IPS-18a (cell line): ENCODE results near the gene ADCY5.

Source experiments
- H3K27ac ChIP-seq: one replicate; pipeline ENCODE4 v1.5.1; 2013; ENCODE audit warnings: low read length
- H3K27me3 ChIP-seq: one replicate; pipeline ENCODE4 v1.6.1; 2013; ENCODE audit warnings: mild to moderate bottlenecking, low read length; ENCODE audit not compliant: control insufficient read depth, insufficient read depth
- H3K36me3 ChIP-seq: one replicate; pipeline ENCODE4 v1.6.1; 2013; ENCODE audit warnings: low read depth, low read length; ENCODE audit not compliant: control insufficient read depth
- H3K4me1 ChIP-seq: one replicate; pipeline ENCODE4 v1.6.1; 2013; ENCODE audit warnings: low read depth, low read length; ENCODE audit not compliant: control insufficient read depth
- H3K4me3 ChIP-seq: one replicate; pipeline ENCODE4 v1.5.1; 2013; ENCODE audit warnings: low read length
- H3K9ac ChIP-seq: one replicate; pipeline ENCODE4 v1.6.1; 2013; ENCODE audit warnings: mild to moderate bottlenecking, low read length, moderate library complexity
- H3K9me3 ChIP-seq: one replicate; pipeline ENCODE4 v1.6.1; 2013; ENCODE audit warnings: low read depth, low read length; ENCODE audit not compliant: control insufficient read depth

Gene ADCY5

DNA sequence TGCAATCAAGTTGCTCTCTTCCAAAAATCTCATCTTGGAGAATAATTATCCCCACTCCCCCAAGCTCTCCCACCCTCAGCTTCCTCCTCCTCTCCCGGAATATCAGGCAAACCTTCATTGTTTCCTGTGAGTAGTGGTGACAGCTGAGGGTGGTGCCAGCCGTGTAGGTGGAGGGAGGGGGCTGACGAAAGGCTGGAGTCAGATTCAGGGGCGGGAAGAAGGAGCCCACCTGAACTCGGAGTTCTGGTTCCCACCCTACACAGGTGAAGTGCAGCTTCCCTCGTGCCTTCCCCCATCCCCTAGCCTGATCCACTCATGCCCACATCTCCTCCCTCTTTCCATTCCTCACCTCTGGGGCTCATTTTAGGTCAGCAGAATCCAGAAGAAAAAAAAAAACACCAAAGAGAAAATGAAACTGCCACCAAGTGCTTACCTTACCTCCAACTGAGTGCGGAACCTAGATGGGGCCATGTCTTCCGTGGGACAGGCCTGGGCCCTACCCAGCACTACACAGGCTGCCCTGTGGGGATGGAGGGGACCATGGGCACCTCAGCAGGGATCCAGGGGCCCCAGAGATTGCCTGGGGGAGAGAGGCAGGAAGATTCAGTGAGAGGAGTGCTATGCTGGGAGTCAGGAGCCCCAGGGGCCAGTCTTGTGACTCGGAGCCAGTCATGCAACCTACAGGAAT, 81.3 kb downstream of the ADCY5 start:
- H3K4me1 ChIP-seq, result no peaks in the 10 kb centered on the region
- H3K27me3 ChIP-seq, result no peaks in the 10 kb centered on the region
- no peak overlapping the region for H3K27ac ChIP-seq
- no peaks in the 10 kb centered on the region for H3K36me3 ChIP-seq
- H3K9me3 ChIP-seq, result no peaks in the 10 kb centered on the region
- H3K4me3 ChIP-seq, result no peak overlapping the region
- no peak overlapping the region for H3K9ac ChIP-seq

DNA sequence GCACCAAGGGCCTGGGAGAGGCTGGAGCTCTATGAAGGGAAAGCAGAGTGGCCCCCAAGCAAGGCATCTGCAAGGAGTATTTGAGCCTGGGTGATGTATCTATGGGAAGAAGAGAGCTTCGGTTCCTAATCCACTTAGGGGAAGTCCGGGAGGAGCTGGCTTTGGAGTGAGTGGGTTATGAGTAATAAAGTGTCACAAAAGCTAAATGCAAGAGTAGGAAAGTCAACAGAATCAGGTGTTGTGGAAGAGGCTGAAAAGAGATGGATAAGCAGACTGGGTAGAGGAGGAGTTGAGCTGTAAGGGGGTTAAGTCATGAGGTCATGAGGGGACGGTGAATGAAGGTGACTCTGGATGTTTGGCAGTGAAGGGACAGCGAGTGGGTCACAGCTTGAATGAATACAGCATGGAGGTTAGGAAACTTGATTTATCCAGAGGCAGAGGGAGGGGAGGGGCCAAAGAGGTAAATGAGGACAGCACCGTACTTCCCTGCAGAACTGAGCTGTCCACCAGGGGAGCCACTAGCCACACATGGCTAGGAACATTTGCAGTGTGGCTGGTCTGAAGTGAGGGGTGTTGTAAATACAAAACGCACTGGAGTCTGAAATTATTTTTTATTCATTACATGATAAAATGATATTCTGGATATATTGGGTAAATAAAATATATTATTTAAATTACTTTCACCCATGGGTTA, 83.3 kb downstream of the ADCY5 start:
- H3K36me3 ChIP-seq, result no peaks in the 10 kb centered on the region
- H3K9ac ChIP-seq, result no peak overlapping the region
- no peak overlapping the region for H3K27ac ChIP-seq
- H3K4me1 ChIP-seq, result no peaks in the 10 kb centered on the region
- no peak overlapping the region for H3K4me3 ChIP-seq
- H3K9me3 ChIP-seq, result no peaks in the 10 kb centered on the region
- peaks cover 2% of the 10 kb centered on the region for H3K27me3 ChIP-seq

DNA sequence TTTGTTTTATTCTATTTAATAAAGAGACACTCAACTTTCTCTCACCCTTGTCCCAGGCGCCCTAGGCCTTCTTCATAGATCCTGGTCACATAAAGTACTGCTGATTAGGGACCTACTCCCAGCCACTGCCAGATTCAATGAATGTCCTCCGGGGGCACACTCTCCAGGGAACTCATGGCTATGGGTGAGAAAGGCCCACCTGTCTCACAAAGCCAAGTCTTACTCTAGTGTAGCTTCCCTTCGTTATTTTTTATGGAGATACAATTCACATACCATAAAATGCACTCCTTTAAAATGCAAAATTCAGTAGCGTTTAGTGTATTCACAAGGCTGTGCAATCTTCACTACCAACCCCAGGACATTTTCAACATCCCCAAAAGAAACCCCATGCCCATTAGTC, 87.8 kb downstream of the ADCY5 start:
- Histone ChIP-seq H3K36me3 (no peaks in the 10 kb centered on the region), H3K9ac (no peak overlapping the region), H3K4me1 (no peaks in the 10 kb centered on the region), H3K4me3 (no peak overlapping the region), H3K9me3 (no peaks in the 10 kb centered on the region), H3K27ac (no peak overlapping the region), H3K27me3 (peaks cover 5% of the 10 kb centered on the region)

DNA sequence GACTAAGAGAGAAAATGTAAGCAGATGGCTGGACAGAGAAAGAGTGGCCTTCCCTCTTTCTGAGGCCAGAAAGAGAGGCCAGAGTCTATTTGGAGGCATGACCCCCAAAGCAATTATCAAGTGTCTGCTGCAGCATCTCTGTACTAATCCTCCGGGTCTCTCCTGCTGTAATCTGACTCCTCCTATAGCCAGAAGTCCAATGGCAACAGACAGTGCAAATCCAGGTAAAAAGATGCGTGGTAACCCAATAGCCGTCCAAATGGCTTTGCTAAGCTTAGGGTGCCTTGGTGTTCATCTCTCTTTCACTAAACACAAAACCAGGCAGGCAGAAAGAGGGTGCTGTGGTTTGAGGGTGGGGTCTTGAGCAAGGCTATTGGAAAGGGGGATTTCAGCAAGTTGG, 91.6 kb downstream of the ADCY5 start:
- Histone ChIP-seq H3K36me3 (no peaks in the 10 kb centered on the region), H3K9ac (no peak overlapping the region), H3K27ac (no peak overlapping the region), H3K4me3 (no peak overlapping the region), H3K4me1 (no peaks in the 10 kb centered on the region), H3K27me3 (peaks cover 5% of the 10 kb centered on the region), H3K9me3 (no peaks in the 10 kb centered on the region)

DNA sequence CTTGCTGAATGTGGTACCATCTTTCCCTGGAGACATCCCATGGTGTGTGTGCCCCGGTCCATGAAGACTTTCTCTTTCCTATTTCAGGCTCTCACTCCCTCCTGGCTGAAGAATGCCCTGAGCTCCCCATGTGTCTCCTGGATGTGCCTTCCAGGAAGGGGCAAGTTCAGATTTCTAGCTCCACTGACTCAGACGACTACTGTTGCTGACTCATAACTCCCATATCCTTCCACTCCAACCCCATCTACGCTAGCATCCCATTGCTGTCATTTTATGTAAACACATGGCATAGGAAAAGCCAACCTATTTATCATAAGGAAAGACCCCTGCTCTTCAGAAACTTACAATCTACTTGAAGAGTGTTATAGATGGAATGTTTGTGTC, 95.0 kb downstream of the ADCY5 start:
- Histone ChIP-seq H3K36me3 (no peaks in the 10 kb centered on the region), H3K27me3 (no peaks in the 10 kb centered on the region), H3K4me3 (no peak overlapping the region), H3K27ac (no peak overlapping the region), H3K9me3 (no peaks in the 10 kb centered on the region), H3K9ac (no peak overlapping the region), H3K4me1 (peaks cover 4% of the 10 kb centered on the region)

DNA sequence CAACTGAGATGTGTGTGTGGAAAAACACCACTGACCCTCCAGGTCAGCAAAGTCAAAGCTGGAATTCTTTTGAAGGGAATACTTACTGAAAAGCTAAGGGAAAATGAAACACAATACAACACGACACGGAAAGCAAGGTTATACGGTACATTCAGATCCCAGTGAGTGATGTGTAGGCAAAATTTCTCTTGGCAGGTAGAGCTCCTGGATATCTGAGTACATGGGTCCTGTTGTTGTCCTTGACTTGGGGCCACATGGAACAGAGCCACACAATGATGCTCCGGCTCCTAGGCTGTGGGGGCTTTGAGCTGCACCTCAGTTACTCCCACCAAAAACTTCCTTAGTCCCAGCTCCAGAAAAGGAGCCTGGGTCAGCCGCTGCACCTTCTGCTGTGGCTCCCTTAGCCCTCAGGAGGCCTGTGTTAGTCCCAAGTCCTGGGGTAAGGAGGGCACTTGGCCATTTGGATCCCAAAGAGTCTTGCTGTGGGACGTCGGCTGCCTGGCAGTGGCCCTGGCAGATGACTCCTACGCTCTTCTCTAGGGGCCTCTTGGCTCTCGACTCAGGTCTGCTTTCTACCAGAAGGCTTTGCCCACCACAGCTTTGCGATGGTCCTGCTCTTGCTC, 95.6 kb downstream of the ADCY5 start:
- Histone ChIP-seq H3K27ac (no peak overlapping the region), H3K9ac (no peak overlapping the region), H3K9me3 (no peaks in the 10 kb centered on the region), H3K4me3 (no peak overlapping the region), H3K36me3 (no peaks in the 10 kb centered on the region), H3K27me3 (no peaks in the 10 kb centered on the region), H3K4me1 (peaks cover 4% of the 10 kb centered on the region)

DNA sequence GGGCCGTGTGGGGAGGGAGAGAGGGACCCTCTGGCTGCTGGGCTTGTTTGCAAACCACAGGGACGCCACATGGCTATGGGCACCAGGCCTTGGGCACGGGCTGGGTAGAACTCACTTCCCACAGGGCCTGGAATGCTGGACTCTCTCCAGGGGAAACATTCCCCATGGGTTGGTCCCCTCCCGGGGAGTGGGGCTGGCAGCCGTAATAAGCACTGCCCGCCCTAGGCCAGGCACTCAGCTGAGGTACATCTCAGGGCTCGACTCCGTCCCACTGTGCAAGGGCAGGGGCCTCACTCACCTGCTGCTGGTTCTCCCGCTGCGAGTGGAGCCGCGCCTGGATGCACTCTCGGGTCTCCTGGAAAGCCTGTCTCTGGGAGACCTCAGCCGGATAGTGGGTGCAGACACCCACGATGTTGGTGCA, 96.7 kb downstream of the ADCY5 start:
- Histone ChIP-seq H3K9me3 (no peaks in the 10 kb centered on the region), H3K9ac (no peak overlapping the region), H3K4me3 (no peak overlapping the region), H3K27ac (no peak overlapping the region), H3K4me1 (peaks cover 4% of the 10 kb centered on the region), H3K27me3 (no peaks in the 10 kb centered on the region), H3K36me3 (no peaks in the 10 kb centered on the region)

DNA sequence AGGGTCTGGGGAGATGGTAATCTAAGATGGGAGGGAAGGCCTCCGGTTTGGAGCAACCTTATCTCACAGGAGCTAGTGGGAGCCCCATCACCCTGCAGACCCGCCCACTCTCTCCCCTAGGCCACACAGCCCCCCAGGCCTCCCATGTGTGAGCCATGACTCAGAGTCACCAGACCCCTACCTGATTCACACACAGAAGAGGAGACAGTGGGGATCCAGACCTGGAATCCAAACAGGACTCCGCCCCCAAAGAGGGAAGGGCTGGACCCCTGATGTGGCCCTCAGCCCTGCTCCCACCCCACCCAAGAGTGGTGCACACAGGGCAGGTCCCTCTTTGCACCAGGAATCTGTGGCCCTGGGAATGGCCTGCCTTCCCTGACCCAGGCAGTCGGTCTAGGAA, 97.4 kb downstream of the ADCY5 start:
- Histone ChIP-seq H3K27ac (no peak overlapping the region), H3K4me3 (no peak overlapping the region)

DNA sequence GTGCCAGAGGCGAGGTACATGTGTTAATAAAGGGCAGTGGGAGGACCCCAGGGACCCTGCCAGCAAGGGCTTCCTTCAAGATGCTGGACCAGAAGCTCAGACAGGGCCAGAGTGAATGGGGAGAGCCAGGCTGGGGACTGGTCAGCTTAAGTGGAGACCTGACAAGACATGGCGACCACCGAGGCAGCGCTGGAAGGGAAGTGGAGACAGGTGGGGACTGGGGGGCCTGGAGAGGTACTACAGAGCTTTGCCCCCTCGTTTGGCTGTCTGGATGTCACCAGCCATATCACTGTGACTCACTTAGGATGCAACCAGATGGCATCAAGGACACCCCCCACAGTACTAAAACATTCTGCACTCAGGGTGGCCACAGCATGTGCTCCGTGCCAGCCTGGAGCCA, 97.9 kb downstream of the ADCY5 start:
- no peaks in the 10 kb centered on the region for H3K27me3 ChIP-seq
- no peak overlapping the region for H3K4me3 ChIP-seq
- H3K9ac ChIP-seq, result no peak overlapping the region
- H3K9me3 ChIP-seq, result no peaks in the 10 kb centered on the region
- H3K36me3 ChIP-seq, result no peaks in the 10 kb centered on the region
- H3K4me1 ChIP-seq, result peaks cover 4% of the 10 kb centered on the region
- H3K27ac ChIP-seq, result no peak overlapping the region

More for the DNA sequence above, 97.4 kb downstream of the ADCY5 start:
- H3K27me3 ChIP-seq, result no peaks in the 10 kb centered on the region
- peaks cover 4% of the 10 kb centered on the region for H3K4me1 ChIP-seq
- no peaks in the 10 kb centered on the region for H3K9me3 ChIP-seq
- no peaks in the 10 kb centered on the region for H3K36me3 ChIP-seq
- no peak overlapping the region for H3K9ac ChIP-seq

DNA sequence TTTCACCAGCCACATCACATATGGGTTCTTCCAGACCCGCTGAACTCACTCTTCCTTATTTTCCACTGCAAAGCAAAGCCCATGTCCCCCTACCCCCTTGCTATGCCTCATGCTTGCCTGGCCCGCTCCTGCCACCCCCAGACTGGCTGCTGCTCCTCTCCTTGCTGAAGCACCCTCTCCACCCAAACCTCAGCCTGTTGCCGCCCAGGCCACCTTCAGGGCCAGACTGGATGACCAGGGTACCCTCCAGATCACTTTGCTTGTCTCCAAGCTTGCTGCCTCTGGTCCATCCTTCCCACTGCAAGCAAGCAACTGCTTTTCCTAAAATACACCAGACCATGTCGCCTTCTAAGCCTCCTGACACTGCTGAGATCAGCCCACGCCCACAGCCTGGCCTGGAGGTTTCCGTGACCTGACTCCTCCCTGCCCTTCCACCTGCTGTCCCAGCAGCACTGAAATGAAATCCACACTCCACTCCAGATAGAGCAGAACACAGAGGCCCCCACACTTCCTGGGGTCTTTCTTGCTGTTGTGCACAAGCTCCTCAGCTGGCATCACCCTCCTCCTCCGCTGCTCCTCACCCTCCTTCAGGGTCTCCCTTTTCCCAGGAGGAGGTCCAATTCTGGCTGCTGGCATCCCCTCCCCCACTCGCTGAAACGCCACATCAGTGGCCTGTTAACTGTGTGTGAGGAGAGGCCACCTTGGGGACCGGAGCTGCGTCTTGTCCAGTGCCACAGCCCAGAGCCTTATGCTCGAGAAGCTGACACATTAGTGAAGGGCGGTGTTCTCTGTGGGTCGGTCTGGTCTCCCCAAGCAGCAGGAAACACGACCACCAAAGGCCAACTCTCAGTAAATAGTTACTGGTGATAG, 99.1 kb downstream of the ADCY5 start:
- H3K4me3 ChIP-seq, result no peak overlapping the region

DNA sequence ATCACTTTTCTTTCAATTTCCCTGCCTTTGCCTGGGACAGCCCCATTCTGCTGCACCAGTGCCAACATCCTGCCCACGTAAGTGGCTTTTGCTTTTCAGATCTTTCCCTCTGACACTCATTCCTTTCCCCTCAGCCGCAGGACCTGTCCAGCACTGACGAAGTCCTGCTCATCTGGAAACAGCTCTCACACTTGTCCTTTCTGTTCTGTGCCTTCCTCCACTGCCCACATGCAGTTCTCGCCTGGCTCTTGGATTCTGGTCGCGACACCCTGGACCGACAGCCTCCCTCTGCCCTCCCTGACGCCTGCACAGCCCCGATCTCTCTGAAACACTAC, 99.7 kb downstream of the ADCY5 start:
- H3K27ac ChIP-seq, result no peak overlapping the region
- H3K4me3 ChIP-seq, result no peak overlapping the region
- H3K36me3 ChIP-seq, result no peaks in the 10 kb centered on the region
- no peaks in the 10 kb centered on the region for H3K27me3 ChIP-seq
- no peak overlapping the region for H3K9ac ChIP-seq
- peaks cover 17% of the 10 kb centered on the region for H3K4me1 ChIP-seq
- no peaks in the 10 kb centered on the region for H3K9me3 ChIP-seq

More for the DNA sequence above, 99.1 kb downstream of the ADCY5 start:
- H3K9ac ChIP-seq, result no peak overlapping the region
- H3K9me3 ChIP-seq, result no peaks in the 10 kb centered on the region
- H3K27ac ChIP-seq, result no peak overlapping the region
- no peaks in the 10 kb centered on the region for H3K27me3 ChIP-seq
- peaks cover 10% of the 10 kb centered on the region for H3K4me1 ChIP-seq
- no peaks in the 10 kb centered on the region for H3K36me3 ChIP-seq
